HG03432 (cell line): ENCODE data around the gene KCNC1.

Experiments
- ATAC-seq: cut with Tn5 transposase; IDR thresholded peaks from one replicate; pipeline ENCODE4 v1.9.1; 2021; ENCODE audit warnings: mild to moderate bottlenecking, moderate library complexity; ENCODE audit not compliant: unreplicated experiment

Gene KCNC1

DNA sequence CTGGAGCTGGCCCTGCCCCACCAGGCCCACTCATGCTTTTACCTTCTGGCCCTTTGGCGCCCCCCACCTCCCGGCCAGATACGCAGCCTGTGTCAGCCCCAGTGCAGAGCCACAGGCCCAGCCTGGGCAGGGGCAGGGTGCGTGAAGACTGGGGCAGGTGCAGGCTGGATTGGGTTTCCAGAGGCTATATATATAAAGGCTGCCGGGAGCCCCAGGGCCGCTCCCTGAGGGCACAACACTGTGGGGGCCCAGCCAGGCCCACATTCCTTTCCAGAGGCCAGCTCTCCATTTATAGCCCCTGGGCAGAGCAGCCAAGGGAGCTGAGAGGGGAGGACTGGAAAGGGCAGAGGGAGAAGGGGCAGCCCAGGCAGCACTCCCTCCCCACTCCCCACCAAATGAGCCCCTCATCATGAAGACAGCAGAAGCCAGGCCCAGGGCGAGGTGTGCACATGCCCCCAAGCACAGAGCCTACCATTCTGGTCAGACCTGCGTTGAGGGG is 20.2 kb upstream of the KCNC1 start:
- no peak for ATAC-seq

DNA sequence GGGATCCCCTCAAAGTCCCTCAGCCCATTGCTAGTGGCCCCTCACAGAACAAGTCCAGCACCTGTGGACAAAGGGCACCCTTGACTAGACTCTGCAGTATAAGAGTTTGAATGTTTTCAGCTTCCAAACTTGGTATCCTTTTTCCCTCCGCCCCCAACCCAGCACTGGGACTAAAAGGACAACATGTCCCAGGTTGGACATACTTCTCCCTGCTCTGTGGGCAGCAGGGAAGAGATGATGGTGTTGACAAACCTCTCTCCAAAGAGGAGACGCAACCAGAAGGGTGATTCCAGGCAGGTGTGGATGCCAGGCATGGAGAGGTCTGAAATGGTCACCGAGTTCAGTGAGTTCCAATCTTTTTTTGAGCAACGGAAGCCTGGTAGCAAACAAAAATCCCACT is 19.7 kb upstream of the KCNC1 start:
- no peak for ATAC-seq

DNA sequence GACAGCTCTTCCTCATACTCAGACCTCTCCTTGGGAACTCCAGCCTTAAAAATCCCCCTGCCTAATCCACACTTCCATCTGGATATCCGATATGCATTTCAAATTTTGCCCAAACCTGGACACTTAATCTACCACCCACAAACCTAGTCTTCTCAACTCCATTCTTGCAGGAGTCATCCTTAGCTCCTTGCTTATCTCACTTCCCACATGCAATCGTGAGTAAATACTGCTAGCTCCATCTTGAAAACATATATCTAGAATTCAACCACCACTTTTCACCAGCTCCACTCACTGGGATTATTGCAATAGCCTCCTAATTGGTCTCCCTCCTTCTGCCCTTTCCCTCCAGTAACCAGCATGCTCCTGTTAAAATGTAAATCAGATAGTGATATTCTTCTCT is 17.8 kb upstream of the KCNC1 start:
- no peak for ATAC-seq

DNA sequence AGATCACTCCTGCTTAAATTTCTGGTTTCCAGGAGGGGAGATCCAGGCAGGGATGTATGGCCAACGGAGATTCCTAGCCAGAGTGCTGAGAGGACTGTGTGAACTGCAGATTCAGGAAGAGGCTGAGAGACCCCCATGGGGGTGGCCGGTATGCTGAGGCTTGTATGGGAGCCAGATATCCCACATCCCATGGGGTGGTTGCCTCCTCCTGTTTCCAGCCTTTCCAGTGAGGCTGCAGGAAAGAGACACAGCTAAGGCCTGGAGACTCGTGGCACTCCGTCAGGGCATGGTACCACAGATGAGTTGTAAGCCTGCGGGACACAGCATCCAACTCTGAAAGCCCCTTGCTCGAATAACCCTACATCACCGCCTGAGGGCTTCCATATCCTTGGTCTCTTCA is 16.6 kb upstream of the KCNC1 start:
- no peak for ATAC-seq

DNA sequence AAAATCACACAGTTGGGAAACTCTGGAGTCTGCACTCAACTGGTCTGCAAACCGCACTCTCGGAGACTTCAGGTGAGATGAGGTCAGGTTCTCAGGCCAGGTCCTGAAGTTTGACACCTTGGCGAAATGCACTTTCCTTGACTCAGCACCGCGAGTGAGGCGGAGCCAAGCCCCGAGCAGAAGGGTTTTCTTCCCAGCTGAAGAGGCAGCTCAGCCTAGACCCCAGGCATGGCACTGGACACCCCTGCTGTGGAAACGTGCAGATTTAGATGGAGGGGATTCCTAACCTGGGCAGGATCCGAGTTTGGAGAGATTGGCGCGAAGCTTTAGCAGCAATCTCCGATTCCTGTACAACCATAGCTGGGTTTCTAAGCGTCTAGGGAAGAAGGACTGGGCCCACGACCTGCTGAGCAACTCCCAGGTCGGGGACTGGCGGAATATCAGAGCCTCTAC is 16.0 kb upstream of the KCNC1 start:
- ATAC-seq, result no peak

DNA sequence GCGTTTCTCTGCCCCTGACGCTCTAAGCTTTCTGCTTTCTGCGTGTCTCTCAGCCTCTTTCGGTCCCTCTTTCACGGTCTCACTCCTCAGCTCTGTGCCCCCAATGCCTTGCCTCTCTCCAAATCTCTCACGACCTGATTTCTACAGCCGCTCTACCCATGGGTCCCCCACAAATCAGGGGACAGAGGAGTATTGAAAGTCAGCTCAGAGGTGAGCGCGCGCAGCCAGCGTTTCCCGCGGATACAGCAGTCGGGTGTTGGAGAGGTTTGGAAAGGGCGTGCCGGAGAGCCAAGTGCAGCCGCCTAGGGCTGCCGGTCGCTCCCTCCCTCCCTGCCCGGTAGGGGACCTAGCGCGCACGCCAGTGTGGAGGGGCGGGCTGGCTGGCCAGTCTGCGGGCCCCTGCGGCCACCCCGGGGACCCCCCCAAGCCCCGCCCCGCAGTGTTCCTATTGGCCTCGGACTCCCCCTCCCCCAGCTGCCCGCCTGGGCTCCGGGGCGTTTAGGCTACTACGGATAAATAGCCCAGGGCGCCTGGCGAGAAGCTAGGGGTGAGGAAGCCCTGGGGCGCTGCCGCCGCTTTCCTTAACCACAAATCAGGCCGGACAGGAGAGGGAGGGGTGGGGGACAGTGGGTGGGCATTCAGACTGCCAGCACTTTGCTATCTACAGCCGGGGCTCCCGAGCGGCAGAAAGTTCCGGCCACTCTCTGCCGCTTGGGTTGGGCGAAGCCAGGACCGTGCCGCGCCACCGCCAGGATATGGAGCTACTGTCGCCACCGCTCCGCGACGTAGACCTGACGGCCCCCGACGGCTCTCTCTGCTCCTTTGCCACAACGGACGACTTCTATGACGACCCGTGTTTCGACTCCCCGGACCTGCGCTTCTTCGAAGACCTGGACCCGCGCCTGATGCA is 15.3 kb upstream of the KCNC1 start, which contains the start of gene MYOD1:
MYOD1 (plus strand) TSS at position 544 of the 910 bp plus-strand sequence; CDS start at position 756, 212 bp downstream.
- ATAC-seq, result no peak

DNA sequence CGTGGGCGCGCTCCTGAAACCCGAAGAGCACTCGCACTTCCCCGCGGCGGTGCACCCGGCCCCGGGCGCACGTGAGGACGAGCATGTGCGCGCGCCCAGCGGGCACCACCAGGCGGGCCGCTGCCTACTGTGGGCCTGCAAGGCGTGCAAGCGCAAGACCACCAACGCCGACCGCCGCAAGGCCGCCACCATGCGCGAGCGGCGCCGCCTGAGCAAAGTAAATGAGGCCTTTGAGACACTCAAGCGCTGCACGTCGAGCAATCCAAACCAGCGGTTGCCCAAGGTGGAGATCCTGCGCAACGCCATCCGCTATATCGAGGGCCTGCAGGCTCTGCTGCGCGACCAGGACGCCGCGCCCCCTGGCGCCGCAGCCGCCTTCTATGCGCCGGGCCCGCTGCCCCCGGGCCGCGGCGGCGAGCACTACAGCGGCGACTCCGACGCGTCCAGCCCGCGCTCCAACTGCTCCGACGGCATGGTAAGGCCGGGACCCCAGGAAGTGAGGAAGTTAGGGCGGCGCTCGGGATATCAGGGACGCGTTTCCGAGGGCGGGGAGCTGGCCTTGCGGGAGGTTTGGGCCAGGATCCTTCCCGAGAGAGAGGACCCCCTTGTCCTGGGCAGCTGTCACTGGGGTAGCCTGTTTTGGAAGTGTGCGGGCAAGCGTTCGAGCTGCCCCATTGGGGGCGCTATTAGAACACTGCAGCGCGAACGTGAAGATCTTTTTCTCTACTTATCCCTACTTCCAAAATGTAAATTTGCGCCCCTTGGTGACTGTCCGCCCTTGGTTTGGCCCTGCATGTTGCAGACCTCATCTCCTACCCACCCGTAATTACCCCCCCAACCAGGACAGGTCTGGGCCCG is 14.4 kb upstream of the KCNC1 start:
- no peak for ATAC-seq

DNA sequence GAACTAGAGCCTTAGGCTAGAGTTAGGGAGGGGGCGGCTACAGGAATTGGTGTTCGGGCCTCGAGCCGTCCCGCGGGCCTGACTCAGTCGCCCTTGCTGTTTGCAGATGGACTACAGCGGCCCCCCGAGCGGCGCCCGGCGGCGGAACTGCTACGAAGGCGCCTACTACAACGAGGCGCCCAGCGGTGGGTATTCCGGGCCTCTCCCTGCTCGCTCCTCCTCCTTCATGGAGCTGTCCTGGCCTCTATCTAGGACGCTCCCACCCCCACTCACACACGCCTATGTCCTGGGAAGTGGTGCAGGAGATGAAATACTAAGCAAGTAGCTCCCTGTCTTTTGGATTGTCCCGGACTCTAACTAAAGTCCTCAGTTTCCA is 13.8 kb upstream of the KCNC1 start:
- ATAC-seq, result no peak

DNA sequence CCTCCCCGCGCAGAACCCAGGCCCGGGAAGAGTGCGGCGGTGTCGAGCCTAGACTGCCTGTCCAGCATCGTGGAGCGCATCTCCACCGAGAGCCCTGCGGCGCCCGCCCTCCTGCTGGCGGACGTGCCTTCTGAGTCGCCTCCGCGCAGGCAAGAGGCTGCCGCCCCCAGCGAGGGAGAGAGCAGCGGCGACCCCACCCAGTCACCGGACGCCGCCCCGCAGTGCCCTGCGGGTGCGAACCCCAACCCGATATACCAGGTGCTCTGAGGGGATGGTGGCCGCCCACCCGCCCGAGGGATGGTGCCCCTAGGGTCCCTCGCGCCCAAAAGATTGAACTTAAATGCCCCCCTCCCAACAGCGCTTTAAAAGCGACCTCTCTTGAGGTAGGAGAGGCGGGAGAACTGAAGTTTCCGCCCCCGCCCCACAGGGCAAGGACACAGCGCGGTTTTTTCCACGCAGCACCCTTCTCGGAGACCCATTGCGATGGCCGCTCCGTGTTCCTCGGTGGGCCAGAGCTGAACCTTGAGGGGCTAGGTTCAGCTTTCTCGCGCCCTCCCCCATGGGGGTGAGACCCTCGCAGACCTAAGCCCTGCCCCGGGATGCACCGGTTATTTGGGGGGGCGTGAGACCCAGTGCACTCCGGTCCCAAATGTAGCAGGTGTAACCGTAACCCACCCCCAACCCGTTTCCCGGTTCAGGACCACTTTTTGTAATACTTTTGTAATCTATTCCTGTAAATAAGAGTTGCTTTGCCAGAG is 13.2 kb upstream of the KCNC1 start:
- ATAC-seq, result no peak

DNA sequence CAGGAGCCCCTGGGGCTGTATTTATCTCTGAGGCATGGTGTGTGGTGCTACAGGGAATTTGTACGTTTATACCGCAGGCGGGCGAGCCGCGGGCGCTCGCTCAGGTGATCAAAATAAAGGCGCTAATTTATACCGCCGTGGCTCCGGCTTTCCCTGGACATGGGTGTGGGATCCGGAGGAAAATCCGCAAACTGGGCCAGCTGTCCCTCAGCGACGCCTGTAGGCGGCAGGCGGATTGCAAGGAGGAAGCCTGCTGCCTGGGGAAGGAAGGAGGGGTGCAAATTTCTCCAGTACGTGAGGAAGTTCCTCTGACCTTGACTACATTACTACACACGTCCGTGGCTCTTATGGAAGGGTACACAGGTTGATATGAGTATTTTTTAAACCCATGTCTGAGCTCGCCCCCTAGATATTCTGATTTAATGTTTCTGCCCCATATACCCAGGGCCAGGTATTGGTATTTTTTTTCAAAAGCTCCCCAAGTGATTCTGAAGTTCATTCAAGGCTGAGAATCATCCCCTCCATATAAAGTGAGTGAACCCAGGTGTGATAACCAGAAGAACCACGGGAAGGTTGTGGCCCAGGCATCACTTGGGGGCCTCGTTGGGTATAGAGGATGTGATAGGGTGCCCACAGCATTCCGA is 12.5 kb upstream of the KCNC1 start:
- no peak for ATAC-seq

DNA sequence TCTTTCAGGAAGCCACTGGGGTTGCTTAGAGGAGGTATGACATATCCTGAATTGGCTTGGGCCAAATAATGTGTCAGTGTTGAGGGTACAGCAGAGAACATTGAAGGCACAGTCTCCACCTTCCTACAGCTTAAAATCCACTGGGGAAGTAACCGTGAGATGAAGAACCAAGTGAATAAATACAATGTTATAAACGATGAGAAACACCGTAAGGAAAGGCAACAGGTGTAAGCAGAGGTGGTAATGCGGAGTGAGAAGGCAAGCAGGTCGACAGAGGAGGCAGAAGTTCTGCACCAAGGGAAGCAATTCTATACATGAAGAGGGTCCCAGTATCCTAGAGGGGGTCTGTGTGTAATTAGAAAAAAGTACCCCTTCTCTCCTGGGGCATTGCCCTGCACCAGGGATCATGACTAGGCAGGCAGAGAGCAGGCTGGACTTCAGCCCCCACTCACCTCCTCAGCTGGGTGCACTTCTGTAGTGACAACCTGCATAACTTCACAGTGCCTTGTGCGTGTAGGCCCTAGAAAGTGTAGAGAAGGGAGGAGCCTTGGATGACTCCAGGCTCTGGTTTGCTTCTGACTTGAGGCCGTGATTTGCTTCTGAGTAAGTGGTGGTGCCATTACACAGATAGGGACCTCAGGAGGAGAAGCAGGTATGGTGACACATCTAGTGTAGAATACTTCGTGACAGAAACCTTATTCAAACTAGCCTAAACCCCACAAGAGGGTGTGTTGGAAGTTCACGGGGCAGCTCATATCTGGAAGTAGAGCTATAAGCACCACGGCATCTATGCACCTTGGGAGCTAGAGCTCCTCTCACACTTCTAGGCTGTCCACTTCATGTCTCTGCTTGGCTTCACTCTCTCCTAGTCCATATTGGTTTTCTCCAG is 10.3 kb upstream of the KCNC1 start:
- ATAC-seq, result no peak

DNA sequence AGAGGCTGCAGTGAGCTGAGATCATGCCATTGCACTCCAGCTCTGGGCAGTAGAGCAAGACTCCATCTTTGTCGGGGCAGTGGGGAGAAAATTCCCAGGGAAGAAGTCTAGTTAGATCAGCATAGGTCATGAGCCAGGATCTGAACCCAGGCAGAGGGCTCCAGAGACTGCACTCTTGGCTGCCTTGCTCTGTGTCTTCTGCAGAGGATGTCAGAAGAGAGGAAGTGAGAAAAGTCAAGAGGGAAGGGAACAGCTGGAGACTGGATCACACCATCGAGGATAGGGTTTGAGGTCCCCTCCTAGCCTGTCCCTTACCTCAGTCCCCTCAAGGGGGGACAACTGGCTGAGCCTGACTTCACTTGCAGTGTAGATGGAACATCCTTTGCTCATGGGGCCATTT is 9.4 kb upstream of the KCNC1 start:
- ATAC-seq, result no peak

DNA sequence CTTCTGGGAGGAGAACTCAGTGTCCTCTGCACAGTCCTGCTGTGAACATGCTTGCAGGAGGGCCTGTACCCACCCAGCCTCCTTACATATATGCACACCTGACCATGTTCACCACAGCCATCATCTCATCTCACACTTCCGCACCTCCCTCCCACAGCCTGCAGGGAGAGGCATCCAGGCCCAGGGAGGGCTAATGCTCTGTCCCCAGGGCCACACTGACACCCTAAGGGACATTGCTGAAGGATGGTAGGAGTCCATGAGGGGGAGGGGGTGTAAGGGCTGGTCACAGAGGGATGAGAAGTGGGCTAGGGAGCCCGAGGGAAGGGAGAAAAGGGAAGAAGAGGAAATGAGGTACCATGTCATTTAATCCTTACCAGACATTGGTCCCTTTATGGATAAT is 4.4 kb upstream of the KCNC1 start:
- no peak for ATAC-seq

DNA sequence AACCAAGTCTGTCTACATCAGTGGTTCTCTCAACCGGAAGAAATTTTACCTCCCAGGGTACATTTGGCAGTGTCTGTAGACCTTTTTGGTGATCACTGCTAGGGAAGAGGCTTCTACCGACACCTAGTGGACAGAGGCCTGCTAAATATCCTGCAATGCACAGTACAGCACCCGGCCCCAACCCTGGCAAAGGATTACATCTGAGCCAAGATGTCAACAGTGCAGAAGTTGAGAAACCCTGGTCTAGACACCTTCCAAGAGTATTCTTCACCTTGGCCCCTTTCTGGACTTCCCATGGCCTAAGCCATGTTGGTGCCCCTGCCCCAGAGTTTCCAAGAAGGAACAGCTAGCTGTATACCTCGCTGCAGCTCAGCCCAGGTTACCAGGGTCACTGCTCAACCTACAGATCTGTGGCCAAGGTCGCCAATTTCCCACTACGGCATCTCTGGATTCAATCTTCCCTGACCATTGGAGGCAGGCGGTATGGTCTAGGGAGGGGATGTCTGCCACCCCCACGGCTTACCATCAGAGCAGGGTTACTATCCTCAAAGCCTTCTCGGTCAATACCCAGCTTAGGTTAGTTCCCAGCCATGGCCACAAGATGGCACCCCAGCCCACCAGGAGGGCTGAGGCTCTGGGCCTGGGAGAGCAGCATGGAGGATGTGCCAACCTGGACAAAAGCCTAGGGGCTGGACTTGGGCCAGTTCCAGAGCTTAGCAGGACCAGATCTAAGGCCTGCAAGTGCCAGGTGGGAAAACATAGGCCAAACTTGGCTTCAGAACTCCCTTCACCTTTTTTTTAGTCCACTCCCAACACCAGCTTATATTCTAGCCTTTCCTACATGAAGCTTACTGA is 3.7 kb upstream of the KCNC1 start:
- ATAC-seq, result peak; percentile 86

DNA sequence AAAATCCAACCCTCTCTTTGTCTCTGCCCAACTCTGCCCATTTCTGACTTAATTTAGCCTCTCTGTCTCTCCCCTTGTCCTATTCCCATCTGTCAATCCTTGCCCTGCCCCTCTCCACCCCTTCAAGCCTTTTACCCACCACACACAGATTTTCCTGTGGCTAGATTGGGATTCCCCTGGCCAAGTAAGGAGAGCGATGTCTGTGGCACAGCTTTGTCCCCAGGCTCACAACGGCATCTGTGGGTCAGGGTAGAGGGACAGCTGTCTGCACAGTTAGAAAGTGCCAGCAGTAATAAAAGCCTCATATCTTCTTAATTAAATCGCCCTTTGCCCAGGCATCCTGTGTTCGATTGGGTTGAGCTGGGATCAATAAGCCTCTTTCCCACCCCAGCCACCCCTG is 1.3 kb upstream of the KCNC1 start:
- ATAC-seq, result no peak

DNA sequence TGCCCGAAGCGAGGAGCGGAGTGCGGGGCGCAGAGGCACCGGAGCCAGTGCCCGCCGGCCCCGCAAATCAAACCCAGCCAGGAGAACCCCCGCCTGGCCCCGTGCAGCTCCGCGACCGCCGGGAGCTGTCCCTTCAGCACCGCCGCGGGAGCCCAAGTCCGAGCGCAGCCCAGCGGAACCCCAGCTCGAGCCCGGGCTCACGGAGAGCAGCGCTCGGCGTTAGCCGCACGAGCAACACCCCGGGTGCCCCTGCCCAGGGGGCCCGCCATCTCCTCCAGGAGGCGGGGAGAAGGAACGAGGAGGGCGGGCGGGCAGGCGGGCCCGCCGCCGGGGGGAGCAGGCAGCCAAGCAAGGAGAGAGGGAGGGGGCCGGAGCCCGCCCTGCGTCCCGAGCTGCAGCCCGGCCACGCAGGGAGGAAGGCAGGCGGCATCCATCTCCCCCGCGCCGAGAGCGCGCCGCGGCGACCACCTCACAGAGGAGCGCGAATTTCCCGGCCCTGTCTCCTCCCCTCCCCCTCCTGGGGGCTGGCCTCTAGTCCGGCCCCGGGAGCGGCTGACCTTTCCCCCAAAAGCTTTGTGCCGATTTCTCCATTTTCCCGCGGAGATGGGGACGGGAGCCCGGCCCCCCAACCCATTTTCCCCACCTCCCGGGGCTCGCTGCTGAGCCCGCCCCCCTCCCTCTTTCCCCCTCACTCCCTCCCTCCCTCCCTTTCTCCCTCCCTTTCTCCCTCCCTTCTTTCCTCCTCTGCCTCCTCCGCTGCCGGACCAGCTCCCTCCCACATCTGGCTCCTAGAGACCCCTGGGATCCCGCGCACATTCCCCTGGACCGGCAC is 621 bp downstream of the KCNC1 start:
- peak; percentile 50 for ATAC-seq

DNA sequence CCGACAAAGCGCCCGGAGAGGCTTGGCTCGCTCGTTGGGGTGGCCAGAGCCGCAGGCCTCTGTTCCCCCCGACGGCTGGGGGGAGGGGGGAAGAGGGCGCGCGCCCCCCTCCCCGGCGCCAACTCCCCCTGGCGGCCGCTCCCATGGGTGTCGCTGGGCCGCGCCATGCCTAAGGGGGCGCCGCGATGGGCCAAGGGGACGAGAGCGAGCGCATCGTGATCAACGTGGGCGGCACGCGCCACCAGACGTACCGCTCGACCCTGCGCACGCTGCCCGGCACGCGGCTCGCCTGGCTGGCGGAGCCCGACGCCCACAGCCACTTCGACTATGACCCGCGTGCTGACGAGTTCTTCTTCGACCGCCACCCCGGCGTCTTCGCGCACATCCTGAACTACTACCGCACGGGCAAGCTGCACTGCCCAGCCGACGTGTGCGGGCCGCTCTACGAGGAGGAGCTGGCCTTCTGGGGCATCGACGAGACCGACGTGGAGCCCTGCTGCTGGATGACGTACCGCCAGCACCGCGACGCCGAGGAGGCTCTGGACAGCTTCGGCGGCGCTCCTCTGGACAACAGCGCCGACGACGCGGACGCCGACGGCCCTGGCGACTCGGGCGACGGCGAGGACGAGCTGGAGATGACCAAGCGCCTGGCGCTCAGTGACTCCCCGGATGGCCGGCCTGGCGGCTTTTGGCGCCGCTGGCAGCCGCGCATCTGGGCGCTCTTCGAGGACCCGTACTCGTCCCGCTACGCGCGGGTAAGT is 1.4 kb downstream of the KCNC1 start:
- ATAC-seq, result no peak
